NCI-H2227 (cell line): Measurements from ENCODE around the gene TSPOAP1.

Experiments
- DNase-seq: peaks from one replicate; lab custom pipeline; 2025; ENCODE audit not compliant: unreplicated experiment; lab: John Stamatoyannopoulos, UW

Gene TSPOAP1

GRCh38 chr17:58307468-58308172 lies 21.0 kb downstream of the TSPOAP1 start:
- DNase-seq = no peak

GRCh38 chr17:58306131-58306951 lies 22.3 kb downstream of the TSPOAP1 start:
- no peak for DNase-seq

GRCh38 chr17:58305626-58306025 lies 23.0 kb downstream of the TSPOAP1 start:
- no peak for DNase-seq

- no peak for DNase-seq
Observed at GRCh38 chr17:58304750-58305486, 23.7 kb downstream of the TSPOAP1 start.

GRCh38 chr17:58303971-58304749 lies 24.4 kb downstream of the TSPOAP1 start:
- DNase-seq = peak; percentile 66

- DNase-seq = no peak
Observed at GRCh38 chr17:58302919-58303585, 25.5 kb downstream of the TSPOAP1 start.

GRCh38 chr17:58302171-58302918 lies 26.2 kb downstream of the TSPOAP1 start:
- DNase-seq = no peak

GRCh38 chr17:58301504-58302150 lies 27.0 kb downstream of the TSPOAP1 start:
- DNase-seq = no peak

GRCh38 chr17:58300336-58300735 lies 28.3 kb downstream of the TSPOAP1 start:
- DNase-seq = no peak

- DNase-seq = no peak
Observed at GRCh38 chr17:58294034-58294433, 34.6 kb downstream of the TSPOAP1 start.

GRCh38 chr17:58291246-58291645 lies 37.3 kb downstream of the TSPOAP1 start:
- DNase-seq = no peak

GRCh38 chr17:58289869-58290268 lies 38.7 kb downstream of the TSPOAP1 start:
- DNase-seq = no peak

GRCh38 chr17:58285422-58285810 lies 43.2 kb downstream of the TSPOAP1 start:
- no peak for DNase-seq

GRCh38 chr17:58284613-58285421 lies 43.8 kb downstream of the TSPOAP1 start:
- no peak for DNase-seq

GRCh38 chr17:58283674-58284612 lies 44.7 kb downstream of the TSPOAP1 start:
- no peak for DNase-seq

- DNase-seq = no peak
Observed at GRCh38 chr17:58282442-58282841, 46.2 kb downstream of the TSPOAP1 start.

GRCh38 chr17:58281511-58282011 lies 47.0 kb downstream of the TSPOAP1 start:
- no peak for DNase-seq
